Gastrocnemius medialis (tissue), 4 donors: ENCODE measurements around the gene APPBP2.

Experiments
- POLR2A ChIP-seq, 2 donors: fragments of 450-650 bp; IDR thresholded peaks; one replicate each; pipeline ENCODE4 v1.6.1; 2017; ENCODE audit warnings: antibody characterized with exemption in 2 of 2, mild to moderate bottlenecking in 2 of 2, moderate library complexity in 2 of 2
- TF ChIP-seq, protein P1 (sequence below), 5 experiments: fragments of 450-650 bp in 3 of 5; fragments of 200-600 bp in 2 of 5; sonication (generic) in 2 of 5; IDR thresholded peaks in 4 of 5; conservative IDR thresholded peaks in 1 of 5; 1 replicate in 4 of 5; 2 replicates in 1 of 5; pipeline ENCODE4 v1.5.1; 2016 to 2019; ENCODE audit warnings: antibody characterized with exemption in 5 of 5, mild to moderate bottlenecking in 3 of 5, moderate library complexity in 3 of 5

GRCh38 chr17:60455378-60455777 is 70.7 kb downstream of the APPBP2 start:
- TF ChIP-seq POLR2A (IDR thresholded peaks at IDR 0.05): no peak
- TF ChIP-seq, protein P1, sequence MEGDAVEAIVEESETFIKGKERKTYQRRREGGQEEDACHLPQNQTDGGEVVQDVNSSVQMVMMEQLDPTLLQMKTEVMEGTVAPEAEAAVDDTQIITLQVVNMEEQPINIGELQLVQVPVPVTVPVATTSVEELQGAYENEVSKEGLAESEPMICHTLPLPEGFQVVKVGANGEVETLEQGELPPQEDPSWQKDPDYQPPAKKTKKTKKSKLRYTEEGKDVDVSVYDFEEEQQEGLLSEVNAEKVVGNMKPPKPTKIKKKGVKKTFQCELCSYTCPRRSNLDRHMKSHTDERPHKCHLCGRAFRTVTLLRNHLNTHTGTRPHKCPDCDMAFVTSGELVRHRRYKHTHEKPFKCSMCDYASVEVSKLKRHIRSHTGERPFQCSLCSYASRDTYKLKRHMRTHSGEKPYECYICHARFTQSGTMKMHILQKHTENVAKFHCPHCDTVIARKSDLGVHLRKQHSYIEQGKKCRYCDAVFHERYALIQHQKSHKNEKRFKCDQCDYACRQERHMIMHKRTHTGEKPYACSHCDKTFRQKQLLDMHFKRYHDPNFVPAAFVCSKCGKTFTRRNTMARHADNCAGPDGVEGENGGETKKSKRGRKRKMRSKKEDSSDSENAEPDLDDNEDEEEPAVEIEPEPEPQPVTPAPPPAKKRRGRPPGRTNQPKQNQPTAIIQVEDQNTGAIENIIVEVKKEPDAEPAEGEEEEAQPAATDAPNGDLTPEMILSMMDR (IDR thresholded peaks at IDR 0.05 in 4 of 5, conservative IDR thresholded peaks at IDR 0.05 in 1 of 5): no peak
